CD4-positive, alpha-beta memory T cell (primary cell): Measurements from ENCODE around the gene PIGA. TPM values are rescaled to one million over a fixed set of nuclear protein-coding genes. Genes with fewer than 3 reads are reported as not detected.

Experiments used
- CTCF ChIA-PET: fragments of 350-600 bp; sonication (Branson Sonifier 250); formaldehyde crosslinking; loops from one replicate; lab custom pipeline; 2021; ENCODE audit warnings: inconsistent platforms; ENCODE audit not compliant: partially characterized antibody; lab: Charles Lee
- POLR2A ChIA-PET: fragments of 350-600 bp; sonication (Branson Sonifier 250); formaldehyde crosslinking; loops from one replicate; lab custom pipeline; 2021; ENCODE audit not compliant: partially characterized antibody; lab: Charles Lee
- DNase-seq, 5 donors: peaks; one replicate each; pipeline versions ENCODE4 v3.0.0 to v3.0.0-alpha.2; 2020 to 2022; ENCODE audit warnings: mixed read lengths in 1 of 5
- H3K27ac ChIP-seq: one replicate; pipeline ENCODE4 v1.7.0; 2013; ENCODE audit warnings: low read depth, low read length
- H3K27me3 ChIP-seq: 2 replicates; pipeline ENCODE4 v1.7.0; 2013; ENCODE audit warnings: mild to moderate bottlenecking, low read length, moderate library complexity; ENCODE audit not compliant: insufficient read depth
- H3K36me3 ChIP-seq: 2 replicates; pipeline ENCODE4 v1.7.0; 2013; ENCODE audit warnings: mild to moderate bottlenecking, low read length, moderate library complexity; ENCODE audit not compliant: insufficient read depth
- H3K4me1 ChIP-seq: 2 replicates; pipeline ENCODE4 v1.7.0; 2013; ENCODE audit warnings: mild to moderate bottlenecking, low read length, moderate library complexity; ENCODE audit not compliant: insufficient read depth
- H3K4me3 ChIP-seq, 2 donors: one replicate each; pipeline ENCODE4 v1.7.0; 2013; ENCODE audit warnings: low read length in 2 of 2, mild to moderate bottlenecking in 1 of 2
- H3K9me3 ChIP-seq, 2 donors: one replicate each; pipeline ENCODE4 v1.7.0; 2013; ENCODE audit warnings: low read length in 2 of 2, control low read depth in 1 of 2; ENCODE audit not compliant: control insufficient read depth in 1 of 2
- H3K27ac Mint-ChIP-seq, 7 donors: one replicate each; pipeline ENCODE4 v1.8.0; 2020 to 2021; ENCODE audit warnings: mixed read lengths in 7 of 7, mild to moderate bottlenecking in 6 of 7, inconsistent platforms in 3 of 7, moderate library complexity in 3 of 7
- H3K27me3 Mint-ChIP-seq, 2 donors: one replicate each; pipeline ENCODE4 v1.8.0; 2020 to 2021; ENCODE audit warnings: mixed read lengths in 2 of 2
- H3K36me3 Mint-ChIP-seq, 2 donors: one replicate each; pipeline ENCODE4 v1.8.0; 2020 to 2021; ENCODE audit warnings: mixed read lengths in 2 of 2, inconsistent platforms in 1 of 2, mild to moderate bottlenecking in 1 of 2
- H3K4me1 Mint-ChIP-seq, 4 donors: one replicate each; pipeline ENCODE4 v1.8.0; 2020 to 2021; ENCODE audit warnings: mixed read lengths in 4 of 4, mild to moderate bottlenecking in 1 of 4
- H3K4me3 Mint-ChIP-seq, 8 donors: one replicate each; pipeline ENCODE4 v1.8.0; 2020 to 2021; ENCODE audit warnings: mixed read lengths in 8 of 8, mild to moderate bottlenecking in 7 of 8, moderate library complexity in 6 of 8, inconsistent platforms in 3 of 8
- H3K9me3 Mint-ChIP-seq, 8 donors: one replicate each; pipeline ENCODE4 v1.8.0; 2020 to 2021; ENCODE audit warnings: mixed read lengths in 8 of 8, mild to moderate bottlenecking in 5 of 8, inconsistent platforms in 3 of 8, moderate library complexity in 1 of 8
- intact Hi-C: fragments of 100-400 bp; cut with micrococcal nuclease; formaldehyde crosslinking; loops from one replicate; pipeline ENCODE4 v1.15.1; 2023
- polyA plus RNA-seq, 2 donors: library from polyadenylated mRNA; unstranded; fragments of 300-500 nt; fragmentation: Illumina TruSeq; gene quantifications; one replicate each; pipeline ENCODE4 v1.2.3, GENCODE V29; 2021
- total RNA-seq, 2 experiments: library from RNA; stranded (reverse); gene quantifications; one replicate each; pipeline ENCODE4 v1.2.3, GENCODE V29; 2021

The PIGA gene
- total and polyA plus RNA-seq, 4 experiments from 2014 or later: 6.4 to 32.3 (median 18.0) TPM

- Mint-ChIP-seq H3K36me3 (no peaks in the 10 kb centered on the region), H3K27me3 (peaks cover 9 to 13% of the 10 kb centered on the region in 2 donors), H3K4me3 (no peak overlapping the region), H3K9me3 (no peaks in the 10 kb centered on the region), H3K27ac (peak overlapping the region in 1 of 7 donors; percentile 29), H3K4me1 (no peaks in the 10 kb centered on the region)
- ChIA-PET POLR2A (no interaction called here), CTCF (no interaction called here)
- H3K27ac ChIP-seq: no peak overlapping the region
- H3K9me3 ChIP-seq: no peaks in the 10 kb centered on the region
- no peaks in the 10 kb centered on the region for H3K4me1 ChIP-seq
- H3K4me3 ChIP-seq: no peak overlapping the region
- H3K36me3 ChIP-seq: no peaks in the 10 kb centered on the region
- no peak for DNase-seq
- peaks cover 5% of the 10 kb centered on the region for H3K27me3 ChIP-seq
- intact Hi-C loops: no loop called here
Observed at GRCh38 chrX:15343075-15343476, 7.8 kb upstream of the PIGA start.

- Mint-ChIP-seq H3K4me3 (no peak overlapping the region), H3K27ac (no peak overlapping the region), H3K36me3 (no peaks in the 10 kb centered on the region), H3K9me3 (no peaks in the 10 kb centered on the region), H3K4me1 (peaks cover 0 to 8% (median 2%) of the 10 kb centered on the region in 4 donors), H3K27me3 (peaks cover 13 to 15% of the 10 kb centered on the region in 2 donors)
- H3K27ac ChIP-seq: no peak overlapping the region
- no peak overlapping the region for H3K4me3 ChIP-seq
- intact Hi-C loops: no loop called here
- ChIA-PET POLR2A (no interaction called here), CTCF (no interaction called here)
- no peaks in the 10 kb centered on the region for H3K9me3 ChIP-seq
- H3K27me3 ChIP-seq: peaks cover 5% of the 10 kb centered on the region
- no peaks in the 10 kb centered on the region for H3K36me3 ChIP-seq
- peaks cover 8% of the 10 kb centered on the region for H3K4me1 ChIP-seq
- no peak for DNase-seq
Observed at GRCh38 chrX:15340867-15341266, 5.5 kb upstream of the PIGA start.

- Mint-ChIP-seq H3K9me3 (no peaks in the 10 kb centered on the region), H3K4me3 (peak overlapping the region; percentile 90 to 96 (median 91)), H3K36me3 (peaks cover 0 to 26% of the 10 kb centered on the region in 2 donors), H3K4me1 (peaks cover 4 to 28% (median 8%) of the 10 kb centered on the region in 4 donors), H3K27me3 (peaks cover 8 to 9% of the 10 kb centered on the region in 2 donors), H3K27ac (peak overlapping the region; percentile 95 to 97 (median 96))
- POLR2A ChIA-PET: interaction anchor here (1.0 kb wide), 1 partner anchor 403 kb away, joined by 3 read pairs; no protein-coding TSS in a partner anchor
- intact Hi-C loops: loop anchor here (5.0 kb wide), 2 partner anchors 1276 to 1304 kb away; no protein-coding TSS in a partner anchor
- peak overlapping the region; percentile 89 for H3K27ac ChIP-seq
- CTCF ChIA-PET: interaction anchor here (1.0 kb wide), 1 partner anchor 11 kb away, joined by 4 read pairs; no protein-coding TSS in a partner anchor
- peaks cover 5% of the 10 kb centered on the region for H3K27me3 ChIP-seq
- peaks cover 8% of the 10 kb centered on the region for H3K36me3 ChIP-seq
- H3K9me3 ChIP-seq: no peaks in the 10 kb centered on the region
- DNase-seq: peak in 4 of 5 donors; percentile 56 to 88 (median 68)
- peak overlapping the region; percentile 47 to 73 for H3K4me3 ChIP-seq
- H3K4me1 ChIP-seq: peaks cover 20% of the 10 kb centered on the region
Observed at GRCh38 chrX:15336023-15336413, 695 bp upstream of the PIGA start.

- H3K27me3 Mint-ChIP-seq: peaks cover 4 to 6% of the 10 kb centered on the region in 2 donors
- Histone ChIP-seq H3K4me3 (peak overlapping the region; percentile 73 to 84), H3K36me3 (peaks cover 8% of the 10 kb centered on the region), H3K27ac (peak overlapping the region; percentile 89), H3K27me3 (peaks cover 5% of the 10 kb centered on the region), H3K9me3 (no peaks in the 10 kb centered on the region), H3K4me1 (peaks cover 20% of the 10 kb centered on the region)
- H3K27ac Mint-ChIP-seq: peak overlapping the region; percentile 95 to 97 (median 96)
- peak overlapping the region; percentile 90 to 96 (median 91) for H3K4me3 Mint-ChIP-seq
- H3K4me1 Mint-ChIP-seq: peaks cover 4 to 28% (median 8%) of the 10 kb centered on the region in 4 donors
- CTCF ChIA-PET: no interaction called here
- H3K36me3 Mint-ChIP-seq: peaks cover 0 to 29% of the 10 kb centered on the region in 2 donors
- peak; percentile 26 to 61 (median 51) for DNase-seq
- POLR2A ChIA-PET: no interaction called here
- H3K9me3 Mint-ChIP-seq: no peaks in the 10 kb centered on the region
- intact Hi-C loops: loop anchor here (2.0 kb wide), 2 partner anchors 520 to 1452 kb away; partner anchors contain the start of genes AP1S2 and TXLNG
Observed at GRCh38 chrX:15334561-15334960, 762 bp downstream of the PIGA start.

- no peaks in the 10 kb centered on the region for H3K27me3 ChIP-seq
- H3K9me3 Mint-ChIP-seq: no peaks in the 10 kb centered on the region
Observed at GRCh38 chrX:15328821-15329220, 6.5 kb downstream of the PIGA start.

GRCh38 chrX:15328131-15328530 is 7.2 kb downstream of the PIGA start:
- ChIA-PET POLR2A (no interaction called here), CTCF (no interaction called here)
- Mint-ChIP-seq H3K9me3 (no peaks in the 10 kb centered on the region), H3K4me3 (no peak overlapping the region), H3K27ac (peak overlapping the region in 1 of 7 donors; percentile 28), H3K4me1 (peaks cover 0 to 6% (median 2%) of the 10 kb centered on the region in 4 donors), H3K36me3 (peaks cover 5 to 49% of the 10 kb centered on the region in 2 donors), H3K27me3 (no peaks in the 10 kb centered on the region)
- Histone ChIP-seq H3K4me1 (no peaks in the 10 kb centered on the region), H3K27me3 (no peaks in the 10 kb centered on the region), H3K4me3 (no peak overlapping the region), H3K36me3 (peaks cover 8% of the 10 kb centered on the region), H3K9me3 (no peaks in the 10 kb centered on the region), H3K27ac (no peak overlapping the region)
- DNase-seq: no peak
- intact Hi-C loops: no loop called here

More at GRCh38 chrX:15328821-15329220, 6.5 kb downstream of the PIGA start:
- no peak for DNase-seq
- Histone ChIP-seq H3K4me1 (peaks cover 3% of the 10 kb centered on the region), H3K27ac (no peak overlapping the region), H3K4me3 (no peak overlapping the region), H3K36me3 (peaks cover 8% of the 10 kb centered on the region), H3K9me3 (no peaks in the 10 kb centered on the region)
- peak overlapping the region in 1 of 7 donors; percentile 68 for H3K27ac Mint-ChIP-seq
- POLR2A ChIA-PET: no interaction called here
- no peak overlapping the region for H3K4me3 Mint-ChIP-seq
- peaks cover 0 to 6% (median 3%) of the 10 kb centered on the region in 4 donors for H3K4me1 Mint-ChIP-seq
- peaks cover 2 to 44% of the 10 kb centered on the region in 2 donors for H3K36me3 Mint-ChIP-seq
- CTCF ChIA-PET: interaction anchor here (1.3 kb wide), 1 partner anchor 23 kb away, joined by 3 read pairs; no protein-coding TSS in a partner anchor
- no peaks in the 10 kb centered on the region for H3K27me3 Mint-ChIP-seq
- intact Hi-C loops: no loop called here

GRCh38 chrX:15322472-15322871 is 12.9 kb downstream of the PIGA start:
- Mint-ChIP-seq H3K4me3 (no peak overlapping the region), H3K36me3 (peaks cover 16 to 47% of the 10 kb centered on the region in 2 donors), H3K27me3 (no peaks in the 10 kb centered on the region), H3K9me3 (no peaks in the 10 kb centered on the region), H3K4me1 (peaks cover 0 to under 1% (median 0%) of the 10 kb centered on the region in 4 donors), H3K27ac (no peak overlapping the region)
- DNase-seq: no peak
- Histone ChIP-seq H3K4me1 (no peaks in the 10 kb centered on the region), H3K27ac (no peak overlapping the region), H3K36me3 (peaks cover 4% of the 10 kb centered on the region), H3K4me3 (no peak overlapping the region), H3K9me3 (no peaks in the 10 kb centered on the region), H3K27me3 (no peaks in the 10 kb centered on the region)
- ChIA-PET POLR2A (no interaction called here), CTCF (no interaction called here)
- intact Hi-C loops: no loop called here
